Naive B cell (primary cell): Measurements from ENCODE around the gene PTPRG. TPM values are rescaled to one million over a fixed set of nuclear protein-coding genes. Genes with fewer than 3 reads are reported as not detected.

Source experiments
- ATAC-seq, 2 donors: fragments of 150-1000 bp; cut with Tn5 transposase; 2 replicates each; pipeline ENCODE4 v1.10.0; 2021; ENCODE audit warnings: low read depth in 2 of 2, mild to moderate bottlenecking in 2 of 2, moderate library complexity in 2 of 2
- DNase-seq: peaks from one replicate; pipeline ENCODE4 v3.0.0; 2022
- H3K27ac Mint-ChIP-seq, 6 donors: one replicate each; pipeline ENCODE4 v1.8.0; 2020 to 2022; ENCODE audit warnings: mild to moderate bottlenecking in 6 of 6, mixed read lengths in 6 of 6, moderate library complexity in 5 of 6, inconsistent platforms in 2 of 6
- H3K27me3 Mint-ChIP-seq, 3 donors: one replicate each; pipeline ENCODE4 v1.8.0; 2021 to 2022; ENCODE audit warnings: mixed read lengths in 3 of 3, mild to moderate bottlenecking in 1 of 3
- H3K36me3 Mint-ChIP-seq, 2 donors: one replicate each; pipeline ENCODE4 v1.8.0; 2020 to 2022; ENCODE audit warnings: mixed read lengths in 2 of 2, inconsistent platforms in 1 of 2, mild to moderate bottlenecking in 1 of 2
- H3K4me1 Mint-ChIP-seq, 3 donors: one replicate each; pipeline ENCODE4 v1.8.0; 2020 to 2022; ENCODE audit warnings: mixed read lengths in 3 of 3, inconsistent platforms in 1 of 3, mild to moderate bottlenecking in 1 of 3, moderate library complexity in 1 of 3
- H3K4me3 Mint-ChIP-seq, 8 donors: one replicate each; pipeline ENCODE4 v1.8.0; 2020 to 2022; ENCODE audit warnings: mild to moderate bottlenecking in 8 of 8, mixed read lengths in 8 of 8, moderate library complexity in 8 of 8, inconsistent platforms in 2 of 8
- H3K9me3 Mint-ChIP-seq, 7 donors: one replicate each; pipeline ENCODE4 v1.8.0; 2020 to 2022; ENCODE audit warnings: mixed read lengths in 7 of 7, mild to moderate bottlenecking in 5 of 7, inconsistent platforms in 2 of 7, moderate library complexity in 1 of 7
- polyA plus RNA-seq, 6 donors: library from polyadenylated mRNA; unstranded; fragments of 300-500 nt; fragmentation: Illumina TruSeq; gene quantifications; one replicate each; pipeline ENCODE4 v1.2.3, GENCODE V29; 2021; ENCODE audit warnings: low read depth in 6 of 6

The PTPRG gene
- polyA plus RNA-seq, 6 donors from 2014 or later = 0.05 to 0.20 (median 0.10) TPM; not detected in 1

DNA sequence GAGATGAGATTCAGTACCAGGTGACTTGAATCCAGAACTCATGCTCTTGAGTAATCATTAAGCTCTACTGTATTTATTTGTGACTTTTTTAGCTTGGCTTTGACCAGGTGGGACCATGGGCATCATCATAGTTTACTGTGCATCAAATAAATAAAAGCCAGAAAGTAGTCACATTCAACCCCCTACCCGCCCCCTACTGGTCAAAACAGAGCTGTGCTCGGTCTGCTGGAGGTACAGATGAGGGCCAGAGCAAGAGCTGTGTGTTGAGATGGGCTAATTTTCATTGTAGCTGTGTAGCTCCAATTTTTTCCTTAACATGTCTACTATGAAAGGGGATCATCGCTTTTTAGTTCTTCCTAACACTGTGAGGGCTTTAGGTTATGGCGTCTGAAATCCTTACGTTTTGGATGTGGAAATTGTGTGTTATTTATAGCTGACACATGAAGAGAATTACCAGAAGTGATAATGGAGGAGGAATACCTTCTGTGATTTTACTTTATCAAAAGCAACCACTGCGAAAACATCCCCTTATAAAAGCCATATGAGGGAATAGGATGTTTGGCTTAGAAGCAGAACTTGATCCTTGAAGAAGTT lies 375.1 kb downstream of the PTPRG start:
- Mint-ChIP-seq H3K27me3 (no peaks in the 10 kb centered on the region), H3K4me3 (no peak overlapping the region), H3K36me3 (no peaks in the 10 kb centered on the region), H3K9me3 (peaks cover 0 to 6% (median 2%) of the 10 kb centered on the region in 7 donors), H3K27ac (no peak overlapping the region), H3K4me1 (no peaks in the 10 kb centered on the region)
- ATAC-seq = no peak
- DNase-seq = no peak

DNA sequence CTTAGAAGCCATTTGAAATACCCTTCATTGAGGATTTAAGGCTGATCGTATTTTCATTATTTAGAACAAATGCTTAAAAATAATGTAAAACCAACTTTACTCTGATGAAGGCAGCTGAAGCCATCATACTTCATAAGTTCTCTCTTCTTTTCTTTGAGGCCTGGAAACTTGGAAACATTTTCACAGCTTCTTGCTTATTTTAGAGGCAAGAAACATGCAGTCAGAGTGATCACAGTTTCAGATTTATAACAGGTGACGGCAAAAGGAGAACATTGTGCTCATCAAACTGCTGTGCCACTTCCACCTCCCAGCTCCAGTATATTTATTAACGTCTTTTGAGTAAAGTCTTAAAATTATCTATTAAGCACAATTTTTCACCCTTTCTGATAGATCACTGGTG lies 376.1 kb downstream of the PTPRG start:
- DNase-seq (no peak), ATAC-seq (no peak)
- H3K27ac Mint-ChIP-seq = no peak overlapping the region
- H3K4me3 Mint-ChIP-seq = no peak overlapping the region
- peaks cover 0 to 7% (median 4%) of the 10 kb centered on the region in 7 donors for H3K9me3 Mint-ChIP-seq
- H3K4me1 Mint-ChIP-seq = no peaks in the 10 kb centered on the region
- no peaks in the 10 kb centered on the region for H3K27me3 Mint-ChIP-seq
- H3K36me3 Mint-ChIP-seq = no peaks in the 10 kb centered on the region

DNA sequence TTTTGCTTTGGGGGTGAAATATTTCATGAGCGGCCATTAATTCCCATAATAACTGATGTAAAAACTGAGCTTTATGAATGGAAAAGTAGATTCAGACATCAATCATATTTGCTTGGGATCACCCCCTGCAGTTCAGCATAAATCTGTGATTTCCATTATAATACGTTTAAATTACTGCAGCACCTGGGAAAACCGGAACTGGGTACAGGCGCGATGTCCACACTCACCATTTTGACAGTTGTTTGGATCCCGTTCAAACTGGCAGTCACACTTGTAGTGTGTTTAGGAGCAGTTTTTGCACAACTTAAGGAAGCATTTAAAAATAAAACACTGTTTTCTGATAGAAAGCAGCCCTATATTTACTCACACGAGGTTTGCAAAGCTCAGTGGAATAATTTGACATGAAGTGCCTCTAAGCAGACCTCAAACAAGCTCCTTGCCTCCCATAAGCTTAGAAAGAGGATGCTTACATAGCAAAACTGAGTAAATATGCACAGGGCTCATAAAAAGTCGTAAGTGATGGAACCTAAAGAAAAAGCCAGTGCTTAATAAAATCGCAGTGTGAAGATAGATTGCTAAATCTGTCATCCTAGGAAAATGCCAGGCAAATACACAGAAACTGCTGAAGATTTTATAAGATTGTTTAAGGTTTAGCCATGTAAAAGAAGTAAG lies 377.6 kb downstream of the PTPRG start:
- Mint-ChIP-seq H3K27ac (no peak overlapping the region), H3K36me3 (peaks cover 0 to 3% of the 10 kb centered on the region in 2 donors), H3K4me1 (no peaks in the 10 kb centered on the region), H3K4me3 (no peak overlapping the region), H3K9me3 (peaks cover 0 to 14% (median 4%) of the 10 kb centered on the region in 7 donors), H3K27me3 (no peaks in the 10 kb centered on the region)
- no peak for DNase-seq
- no peak for ATAC-seq

DNA sequence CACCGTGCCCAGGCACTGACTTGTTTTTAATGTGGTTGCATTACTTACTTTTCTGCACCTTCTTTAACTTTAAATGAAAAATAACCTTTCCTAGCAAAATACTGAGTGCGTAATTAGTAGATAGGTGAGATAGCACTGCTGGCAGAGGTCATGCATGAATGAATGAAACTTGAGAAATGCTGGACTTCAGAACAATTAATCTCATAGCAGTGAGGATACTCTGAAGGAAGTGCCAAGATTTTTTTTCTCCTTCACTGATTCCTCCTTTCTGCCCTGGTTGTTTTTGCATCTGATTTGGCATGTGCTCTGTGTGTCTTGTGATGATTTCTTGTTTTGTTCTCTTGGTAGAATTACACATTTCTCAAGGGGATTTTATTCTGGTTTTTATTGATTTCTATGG lies 378.9 kb downstream of the PTPRG start:
- Mint-ChIP-seq H3K9me3 (peaks cover 0 to 10% (median under 1%) of the 10 kb centered on the region in 7 donors), H3K4me3 (no peak overlapping the region), H3K27ac (no peak overlapping the region), H3K27me3 (no peaks in the 10 kb centered on the region), H3K4me1 (no peaks in the 10 kb centered on the region), H3K36me3 (peaks cover 0 to 3% of the 10 kb centered on the region in 2 donors)
- no peak for DNase-seq
- no peak for ATAC-seq

DNA sequence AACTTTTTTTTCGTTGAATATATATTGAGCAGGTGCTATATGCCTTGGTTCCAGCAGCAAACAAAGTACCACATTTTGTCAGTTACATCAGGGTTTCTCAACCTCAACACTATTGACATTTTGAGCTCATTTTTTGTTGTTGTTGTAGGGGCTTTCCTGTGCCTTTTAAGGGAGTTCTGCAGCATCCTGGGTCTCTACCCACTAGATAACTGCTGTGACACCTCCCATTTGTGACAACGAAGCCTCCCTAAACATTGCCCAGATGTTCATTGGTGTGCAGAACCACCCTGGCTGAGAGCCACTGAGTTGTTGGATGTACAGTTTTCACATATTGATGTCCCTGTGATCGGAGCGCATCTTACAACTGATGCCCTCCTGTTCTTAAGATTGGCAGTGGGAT lies 382.6 kb downstream of the PTPRG start:
- no peak for ATAC-seq
- Mint-ChIP-seq H3K36me3 (peaks cover 0 to 3% of the 10 kb centered on the region in 2 donors), H3K27ac (no peak overlapping the region), H3K4me3 (no peak overlapping the region), H3K4me1 (no peaks in the 10 kb centered on the region), H3K27me3 (no peaks in the 10 kb centered on the region), H3K9me3 (peaks cover 0 to 19% (median 0%) of the 10 kb centered on the region in 7 donors)
- no peak for DNase-seq

DNA sequence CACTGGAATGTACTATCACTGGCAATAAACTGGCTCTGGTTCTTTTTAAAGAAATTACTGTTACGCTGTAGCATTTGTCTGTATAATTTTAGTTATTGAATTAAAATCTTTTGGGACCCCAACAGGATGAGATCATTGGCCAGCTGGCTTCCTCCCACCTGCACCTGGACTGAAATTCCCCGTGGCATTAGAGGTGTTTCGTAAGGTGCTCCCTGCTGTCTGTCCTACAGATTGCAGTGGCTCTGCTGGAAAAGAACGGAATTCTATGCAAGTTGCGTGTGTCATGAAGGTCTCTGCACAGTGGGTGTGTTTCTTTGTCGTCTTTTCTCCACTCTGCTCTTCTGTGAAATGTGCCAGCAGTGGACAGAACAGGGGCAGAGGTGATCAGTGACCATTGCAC lies 383.4 kb downstream of the PTPRG start:
- DNase-seq (no peak), ATAC-seq (no peak)
- H3K27ac Mint-ChIP-seq = no peak overlapping the region
- H3K27me3 Mint-ChIP-seq = no peaks in the 10 kb centered on the region
- H3K36me3 Mint-ChIP-seq = peaks cover 0 to 3% of the 10 kb centered on the region in 2 donors
- peaks cover 0 to 19% (median 0%) of the 10 kb centered on the region in 7 donors for H3K9me3 Mint-ChIP-seq
- H3K4me3 Mint-ChIP-seq = no peak overlapping the region
- no peaks in the 10 kb centered on the region for H3K4me1 Mint-ChIP-seq

DNA sequence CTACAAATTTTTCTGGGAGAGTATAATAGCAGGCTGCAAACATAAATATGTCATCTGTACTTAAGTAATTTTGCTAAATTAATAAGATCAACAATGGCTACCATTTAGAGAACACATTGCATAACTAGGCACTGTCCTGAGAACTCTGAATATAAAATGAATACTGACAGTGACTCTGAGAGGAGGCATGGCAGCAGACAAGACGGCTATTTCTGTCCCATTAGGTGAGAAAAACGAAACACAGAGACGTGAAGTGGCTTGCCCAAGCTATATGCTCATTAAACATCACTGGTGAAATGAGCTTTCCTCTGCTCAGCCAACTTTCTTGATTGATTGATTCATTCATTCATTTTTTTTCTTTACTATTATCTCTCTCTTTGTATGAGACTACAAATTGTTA lies 384.3 kb downstream of the PTPRG start:
- peaks cover 0 to 19% (median 0%) of the 10 kb centered on the region in 7 donors for H3K9me3 Mint-ChIP-seq
- no peak overlapping the region for H3K4me3 Mint-ChIP-seq
- H3K4me1 Mint-ChIP-seq = no peaks in the 10 kb centered on the region
- no peaks in the 10 kb centered on the region for H3K27me3 Mint-ChIP-seq
- peaks cover 0 to 3% of the 10 kb centered on the region in 2 donors for H3K36me3 Mint-ChIP-seq
- ATAC-seq (no peak), DNase-seq (no peak)
- H3K27ac Mint-ChIP-seq = no peak overlapping the region

DNA sequence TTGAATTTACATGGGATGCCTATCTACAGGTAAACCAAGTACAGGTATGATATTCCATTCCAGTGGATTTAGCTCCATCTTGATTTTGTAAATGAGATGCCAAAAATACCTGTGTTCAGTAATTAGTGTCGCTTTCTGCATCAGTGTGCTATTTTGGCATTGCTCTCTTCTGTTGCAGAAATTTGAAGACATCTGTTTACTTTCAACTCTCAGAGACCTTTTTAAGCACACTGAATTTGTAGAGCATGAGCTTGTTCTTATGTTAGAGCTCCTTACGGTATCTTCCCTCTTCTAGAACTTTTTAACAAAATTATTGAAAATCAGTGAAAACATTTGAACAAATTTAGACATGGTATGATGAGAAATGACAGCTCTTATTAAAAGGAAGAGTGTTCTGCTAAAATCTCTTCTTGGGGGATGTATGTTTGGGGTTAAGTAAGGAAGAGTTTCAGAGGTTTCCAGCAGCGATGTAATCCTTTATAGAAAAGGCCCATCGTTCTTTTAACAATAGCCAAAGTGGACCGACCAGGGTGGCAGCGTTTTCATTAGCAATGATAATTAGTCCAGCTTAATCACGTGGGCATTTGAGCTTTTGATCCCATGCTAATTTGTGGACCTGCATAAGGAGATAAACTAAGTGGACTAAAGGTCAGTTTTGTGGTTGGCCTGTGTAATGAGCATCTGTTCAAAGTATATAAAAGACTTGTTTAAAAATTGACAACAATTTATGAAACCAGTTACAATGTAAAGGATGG lies 385.4 kb downstream of the PTPRG start:
- H3K27ac Mint-ChIP-seq = no peak overlapping the region
- H3K36me3 Mint-ChIP-seq = peaks cover 0 to 3% of the 10 kb centered on the region in 2 donors
- H3K9me3 Mint-ChIP-seq = peaks cover 0 to 19% (median 0%) of the 10 kb centered on the region in 7 donors
- no peak overlapping the region for H3K4me3 Mint-ChIP-seq
- no peaks in the 10 kb centered on the region for H3K4me1 Mint-ChIP-seq
- DNase-seq (no peak), ATAC-seq (no peak)
- no peaks in the 10 kb centered on the region for H3K27me3 Mint-ChIP-seq

DNA sequence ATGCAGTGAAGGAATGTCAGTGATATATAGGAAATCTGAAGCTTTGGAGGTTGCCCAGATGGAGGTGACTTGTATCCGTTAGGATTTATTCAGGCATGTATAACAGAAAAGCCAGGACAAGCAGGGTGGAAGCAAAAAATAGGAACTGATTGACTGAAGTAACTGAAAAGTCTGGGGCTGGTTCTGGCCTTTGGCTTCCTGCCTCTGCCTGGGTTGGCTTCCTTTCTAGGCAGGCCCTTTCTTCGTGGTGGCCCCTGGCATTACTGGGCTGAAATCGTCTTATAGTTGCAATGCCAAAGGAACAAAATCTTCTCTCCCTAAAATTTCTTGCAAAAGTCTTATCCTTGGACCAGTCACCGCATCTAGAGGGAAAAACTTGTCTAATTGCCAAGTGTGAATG lies 386.1 kb downstream of the PTPRG start:
- Mint-ChIP-seq H3K4me3 (no peak overlapping the region), H3K36me3 (peaks cover 0 to 3% of the 10 kb centered on the region in 2 donors), H3K27me3 (no peaks in the 10 kb centered on the region), H3K4me1 (no peaks in the 10 kb centered on the region), H3K9me3 (peaks cover 0 to 15% (median 0%) of the 10 kb centered on the region in 7 donors), H3K27ac (no peak overlapping the region)
- ATAC-seq (no peak), DNase-seq (no peak)

DNA sequence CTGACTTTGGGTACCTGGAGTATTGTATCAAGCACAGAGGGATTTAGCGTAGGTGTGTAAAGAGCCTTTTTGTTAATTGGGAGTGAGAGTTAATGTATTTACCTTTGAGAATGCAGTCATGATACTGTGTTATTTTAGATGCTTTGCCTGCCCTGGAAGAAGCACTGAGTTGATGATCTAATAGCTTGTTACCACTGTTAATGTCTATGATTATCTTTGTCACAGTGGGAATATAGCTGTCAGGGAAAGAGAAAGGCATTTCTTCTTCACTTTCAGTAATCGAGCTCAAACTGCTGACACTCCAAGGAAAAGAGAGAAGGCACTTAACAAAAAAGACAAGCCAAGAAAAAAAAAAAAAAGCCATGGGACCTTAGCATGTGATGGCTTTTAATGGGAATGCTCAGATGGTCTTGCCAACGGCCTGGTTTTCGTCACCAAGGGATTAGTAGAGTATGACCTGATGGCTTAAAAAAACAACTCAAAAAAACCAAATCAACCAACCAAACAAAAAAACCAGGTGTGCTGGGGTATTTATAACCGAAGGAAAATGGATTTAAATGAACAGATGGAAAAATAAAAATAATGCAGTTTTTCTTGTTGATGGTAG lies 387.4 kb downstream of the PTPRG start:
- Mint-ChIP-seq H3K27ac (no peak overlapping the region), H3K4me1 (no peaks in the 10 kb centered on the region), H3K27me3 (no peaks in the 10 kb centered on the region), H3K36me3 (no peaks in the 10 kb centered on the region), H3K9me3 (peaks cover 0 to 9% (median 0%) of the 10 kb centered on the region in 7 donors), H3K4me3 (no peak overlapping the region)
- ATAC-seq (no peak), DNase-seq (no peak)

DNA sequence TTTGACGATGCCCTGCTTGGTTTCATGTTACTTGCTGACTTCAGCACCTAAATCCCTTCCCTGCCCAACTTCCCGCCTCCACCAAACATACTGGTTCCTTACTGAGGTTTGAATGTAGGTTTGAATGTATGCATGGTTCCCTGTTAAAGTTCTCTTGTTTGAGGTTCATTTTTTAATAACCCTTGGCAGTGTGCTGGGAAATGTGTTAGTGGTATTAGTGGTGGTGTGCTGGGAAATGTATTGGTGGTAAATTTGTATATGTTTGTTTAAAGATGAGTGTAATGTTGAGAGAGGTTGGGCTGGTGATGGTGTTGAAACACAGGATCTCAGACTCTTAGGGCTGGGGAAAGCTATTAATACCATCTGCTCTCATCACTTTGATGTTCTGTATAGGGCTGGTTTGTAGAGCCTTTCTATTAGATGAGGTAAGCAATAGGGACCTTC lies 392.7 kb downstream of the PTPRG start:
- Mint-ChIP-seq H3K4me1 (no peaks in the 10 kb centered on the region), H3K36me3 (no peaks in the 10 kb centered on the region), H3K27me3 (no peaks in the 10 kb centered on the region), H3K9me3 (peaks cover 0 to 3% (median 0%) of the 10 kb centered on the region in 7 donors), H3K4me3 (no peak overlapping the region), H3K27ac (no peak overlapping the region)
- DNase-seq = no peak
- ATAC-seq = no peak

DNA sequence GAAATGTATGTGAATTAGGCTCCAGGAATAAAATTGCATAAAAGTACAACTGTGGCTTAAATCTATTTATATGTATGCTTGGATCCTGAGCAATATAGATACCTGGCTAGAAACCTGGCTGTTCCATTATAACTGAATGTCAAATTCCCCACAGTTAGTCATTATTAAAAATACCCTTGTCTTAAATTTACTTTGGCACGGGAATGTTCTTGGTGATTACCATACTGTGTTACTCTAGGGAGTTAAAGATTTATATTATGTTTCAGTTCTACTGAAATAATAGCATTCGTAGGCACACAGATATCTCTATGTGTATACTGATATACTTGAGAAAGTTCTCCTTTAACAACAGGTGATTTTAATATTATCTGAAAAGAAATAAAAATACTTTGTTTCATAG lies 394.1 kb downstream of the PTPRG start:
- H3K9me3 Mint-ChIP-seq = peaks cover 0 to 2% (median 0%) of the 10 kb centered on the region in 7 donors
- H3K36me3 Mint-ChIP-seq = no peaks in the 10 kb centered on the region
- no peak overlapping the region for H3K4me3 Mint-ChIP-seq
- no peaks in the 10 kb centered on the region for H3K4me1 Mint-ChIP-seq
- DNase-seq (no peak), ATAC-seq (no peak)
- H3K27me3 Mint-ChIP-seq = no peaks in the 10 kb centered on the region
- no peak overlapping the region for H3K27ac Mint-ChIP-seq

DNA sequence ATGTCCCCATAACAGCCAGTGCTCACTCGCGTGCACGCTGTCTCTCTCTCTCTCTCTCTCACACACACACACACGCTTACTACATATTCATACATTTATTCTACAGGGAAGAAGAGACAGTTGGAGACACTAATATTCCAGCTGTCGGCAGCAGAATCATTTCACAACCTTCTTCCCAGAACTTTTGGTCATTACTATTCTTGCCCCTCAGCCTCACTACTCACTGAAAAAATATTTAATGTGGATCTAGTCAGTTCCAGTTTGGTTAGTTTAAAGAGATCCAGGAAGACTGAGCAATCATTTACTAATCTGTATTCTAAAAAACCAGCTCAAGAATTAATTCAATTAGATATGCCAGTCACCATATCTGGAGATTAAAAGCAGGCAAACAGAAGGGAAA lies 394.9 kb downstream of the PTPRG start:
- Mint-ChIP-seq H3K4me3 (no peak overlapping the region), H3K27ac (no peak overlapping the region), H3K9me3 (peaks cover 0 to 2% (median 0%) of the 10 kb centered on the region in 7 donors), H3K27me3 (no peaks in the 10 kb centered on the region), H3K36me3 (no peaks in the 10 kb centered on the region), H3K4me1 (no peaks in the 10 kb centered on the region)
- DNase-seq = no peak
- ATAC-seq = no peak
